HL-60/S4 treated with retinoic acid at 250 ng/mL for 4 days and 3 days (cell line): ENCODE results near the gene PRRT1.
"Not testable (repeated sequence)": the region's sequence is repeated elsewhere in the genome, so short reads cannot be mapped to it uniquely, and the experiment has no call there.

Experiments
- in situ Hi-C: fragments of 300-500 bp; cut with MboI; formaldehyde crosslinking; loops from 2 replicates; pipeline ENCODE4 v1.7.0; 2022; ENCODE audit warnings: low sequenced_read_pairs

Gene PRRT1

DNA sequence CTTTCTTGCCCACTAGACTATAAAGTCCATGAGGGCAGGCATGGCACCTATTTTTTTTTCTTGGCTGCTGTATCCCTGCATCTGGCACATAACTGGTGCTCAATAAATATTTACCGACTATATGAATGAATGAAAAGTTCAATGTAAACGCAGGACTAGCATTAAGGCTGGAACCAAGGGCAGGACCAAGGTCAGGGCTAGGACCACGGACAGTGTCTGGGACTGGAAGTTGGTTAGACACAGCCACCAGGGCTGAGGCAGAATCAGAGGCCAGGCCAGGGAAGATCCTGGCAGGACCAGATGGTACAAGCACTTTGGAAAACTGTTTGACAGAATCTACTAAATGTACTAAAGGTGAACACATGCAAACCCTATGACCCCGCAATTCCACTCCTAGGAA lies 46.3 kb downstream of the PRRT1 start:
- in situ Hi-C loops, result no loop called here

DNA sequence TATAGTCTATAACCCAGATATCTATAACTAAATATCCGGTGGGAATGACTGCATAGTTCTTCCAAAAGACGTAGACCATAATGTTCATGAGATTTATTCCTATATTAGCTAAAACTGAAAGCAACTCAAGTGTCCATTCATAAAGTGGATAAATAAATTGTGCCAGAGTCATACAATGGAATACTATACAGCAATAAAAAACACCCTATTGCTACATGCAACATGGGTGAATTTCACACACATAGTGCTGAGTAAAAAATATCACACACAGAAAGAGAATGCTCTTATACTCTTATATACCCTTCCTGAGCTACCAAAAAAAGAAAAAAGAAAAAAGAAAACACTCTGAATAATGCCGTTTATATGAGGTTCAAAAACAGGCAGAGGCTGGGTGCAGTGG lies 49.5 kb downstream of the PRRT1 start:
- in situ Hi-C loops, result no loop called here

DNA sequence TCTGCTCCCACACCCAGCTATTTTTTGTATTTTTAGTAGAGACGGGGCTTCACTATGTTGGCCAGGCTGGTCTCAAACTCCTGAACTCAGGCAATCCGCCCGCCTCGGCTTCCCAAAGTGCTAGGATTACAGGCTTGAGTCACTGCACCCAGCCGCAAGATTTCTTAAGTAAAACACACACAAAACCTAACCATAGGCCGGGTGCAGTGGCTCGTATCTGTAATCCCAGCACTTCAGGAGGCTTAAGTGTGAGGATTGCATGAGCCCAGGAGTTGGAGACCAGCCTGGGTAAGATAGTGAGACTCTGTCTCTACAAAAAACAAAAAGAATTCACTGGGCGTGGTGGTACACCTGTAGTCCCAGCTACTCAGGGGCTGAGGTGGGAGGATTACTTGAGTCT lies 51.5 kb downstream of the PRRT1 start:
- in situ Hi-C loops, result not testable (repeated sequence)
